SK-N-SH (cell line): ENCODE results near the gene BRD2.

ENCODE experiments used
- EP300 ChIP-seq, 2 experiments: IDR thresholded peaks; 2 replicates each; pipeline versions ENCODE4 v1.4.0 to v1.6.1; 2012; ENCODE audit warnings: borderline replicate concordance in 1 of 2, low read depth in 1 of 2, low read length in 1 of 2
- POLR2AphosphoS5 ChIP-seq: IDR thresholded peaks from 2 replicates; pipeline ENCODE4 v1.6.1; 2012; ENCODE audit warnings: low read depth, low read length
- TF ChIP-seq, protein P1 (sequence below): IDR thresholded peaks from 2 replicates; pipeline ENCODE4; 2012
- TF ChIP-seq, protein P2 (sequence below): fragments of 200-600 bp; sonication (generic); IDR thresholded peaks from 2 replicates; pipeline ENCODE4 v1.6.1; 2017; ENCODE audit warnings: antibody characterized with exemption, mild to moderate bottlenecking, moderate library complexity

DNA sequence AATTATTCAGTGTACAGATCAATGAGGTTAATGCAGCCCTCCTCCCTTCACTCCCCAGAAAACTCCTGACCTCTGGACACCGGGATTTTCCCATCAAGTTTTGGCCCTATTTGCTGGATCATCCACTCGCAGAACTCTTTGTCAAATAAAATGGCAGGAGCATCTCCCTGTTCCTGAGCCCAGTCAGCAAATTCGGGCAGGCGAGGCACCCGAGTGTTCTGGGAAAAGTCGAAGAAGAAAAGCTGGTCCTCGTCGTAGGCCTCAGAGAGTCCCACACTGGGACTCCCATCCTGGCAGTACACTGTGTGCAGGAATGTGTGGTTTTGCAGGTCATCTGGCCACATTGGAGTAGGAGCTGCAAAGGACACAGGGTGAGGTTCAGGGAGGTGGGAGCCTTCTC, 17.9 kb upstream of the BRD2 start:
- TF ChIP-seq, protein P1, sequence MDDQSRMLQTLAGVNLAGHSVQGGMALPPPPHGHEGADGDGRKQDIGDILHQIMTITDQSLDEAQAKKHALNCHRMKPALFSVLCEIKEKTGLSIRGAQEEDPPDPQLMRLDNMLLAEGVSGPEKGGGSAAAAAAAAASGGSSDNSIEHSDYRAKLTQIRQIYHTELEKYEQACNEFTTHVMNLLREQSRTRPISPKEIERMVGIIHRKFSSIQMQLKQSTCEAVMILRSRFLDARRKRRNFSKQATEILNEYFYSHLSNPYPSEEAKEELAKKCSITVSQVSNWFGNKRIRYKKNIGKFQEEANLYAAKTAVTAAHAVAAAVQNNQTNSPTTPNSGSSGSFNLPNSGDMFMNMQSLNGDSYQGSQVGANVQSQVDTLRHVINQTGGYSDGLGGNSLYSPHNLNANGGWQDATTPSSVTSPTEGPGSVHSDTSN: no peak
- TF ChIP-seq, protein P2, sequence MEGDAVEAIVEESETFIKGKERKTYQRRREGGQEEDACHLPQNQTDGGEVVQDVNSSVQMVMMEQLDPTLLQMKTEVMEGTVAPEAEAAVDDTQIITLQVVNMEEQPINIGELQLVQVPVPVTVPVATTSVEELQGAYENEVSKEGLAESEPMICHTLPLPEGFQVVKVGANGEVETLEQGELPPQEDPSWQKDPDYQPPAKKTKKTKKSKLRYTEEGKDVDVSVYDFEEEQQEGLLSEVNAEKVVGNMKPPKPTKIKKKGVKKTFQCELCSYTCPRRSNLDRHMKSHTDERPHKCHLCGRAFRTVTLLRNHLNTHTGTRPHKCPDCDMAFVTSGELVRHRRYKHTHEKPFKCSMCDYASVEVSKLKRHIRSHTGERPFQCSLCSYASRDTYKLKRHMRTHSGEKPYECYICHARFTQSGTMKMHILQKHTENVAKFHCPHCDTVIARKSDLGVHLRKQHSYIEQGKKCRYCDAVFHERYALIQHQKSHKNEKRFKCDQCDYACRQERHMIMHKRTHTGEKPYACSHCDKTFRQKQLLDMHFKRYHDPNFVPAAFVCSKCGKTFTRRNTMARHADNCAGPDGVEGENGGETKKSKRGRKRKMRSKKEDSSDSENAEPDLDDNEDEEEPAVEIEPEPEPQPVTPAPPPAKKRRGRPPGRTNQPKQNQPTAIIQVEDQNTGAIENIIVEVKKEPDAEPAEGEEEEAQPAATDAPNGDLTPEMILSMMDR: no peak
- no peak for TF ChIP-seq EP300 (IDR thresholded peaks at IDR 0.05; ENCODE audit: borderline replicate concordance in 1 of 2, low read depth in 1 of 2, low read length in 1 of 2)
- TF ChIP-seq POLR2AphosphoS5: no peak
